ENCODE data around the gene SH3RF1. TPM values are rescaled to one million over a fixed set of nuclear protein-coding genes. Genes with fewer than 3 reads are reported as not detected.

The SH3RF1 gene
- total RNA-seq, 1 donor from 2014 or later: 33.8 TPM

DNA sequence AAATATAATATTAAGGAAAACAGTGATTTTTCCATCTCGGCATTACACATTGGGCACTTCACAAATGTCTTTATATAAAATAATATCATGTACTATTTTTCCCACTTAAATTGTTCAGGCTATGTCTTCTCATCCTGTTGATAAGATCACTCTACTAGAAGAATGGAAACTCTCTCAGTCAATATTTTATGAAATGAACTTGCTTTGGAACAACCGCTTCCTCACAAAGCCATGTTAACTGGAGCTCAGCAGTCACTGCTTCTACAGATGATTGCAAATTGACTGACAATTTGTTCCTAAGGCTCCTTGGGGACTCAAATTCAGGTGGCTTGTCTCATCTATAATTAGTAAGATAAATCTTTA is 133.2 kb downstream of the SH3RF1 start:
- no peaks in the 10 kb centered on the region for H3K4me1 ChIP-seq
- no peaks in the 10 kb centered on the region for H3K27me3 ChIP-seq
- TF ChIP-seq, protein P1, sequence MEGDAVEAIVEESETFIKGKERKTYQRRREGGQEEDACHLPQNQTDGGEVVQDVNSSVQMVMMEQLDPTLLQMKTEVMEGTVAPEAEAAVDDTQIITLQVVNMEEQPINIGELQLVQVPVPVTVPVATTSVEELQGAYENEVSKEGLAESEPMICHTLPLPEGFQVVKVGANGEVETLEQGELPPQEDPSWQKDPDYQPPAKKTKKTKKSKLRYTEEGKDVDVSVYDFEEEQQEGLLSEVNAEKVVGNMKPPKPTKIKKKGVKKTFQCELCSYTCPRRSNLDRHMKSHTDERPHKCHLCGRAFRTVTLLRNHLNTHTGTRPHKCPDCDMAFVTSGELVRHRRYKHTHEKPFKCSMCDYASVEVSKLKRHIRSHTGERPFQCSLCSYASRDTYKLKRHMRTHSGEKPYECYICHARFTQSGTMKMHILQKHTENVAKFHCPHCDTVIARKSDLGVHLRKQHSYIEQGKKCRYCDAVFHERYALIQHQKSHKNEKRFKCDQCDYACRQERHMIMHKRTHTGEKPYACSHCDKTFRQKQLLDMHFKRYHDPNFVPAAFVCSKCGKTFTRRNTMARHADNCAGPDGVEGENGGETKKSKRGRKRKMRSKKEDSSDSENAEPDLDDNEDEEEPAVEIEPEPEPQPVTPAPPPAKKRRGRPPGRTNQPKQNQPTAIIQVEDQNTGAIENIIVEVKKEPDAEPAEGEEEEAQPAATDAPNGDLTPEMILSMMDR (IDR thresholded peaks at IDR 0.05): no peak
- H3K27ac ChIP-seq: no peak overlapping the region
- intact Hi-C loops (cut with DNase I): no loop called here
- DNase-seq (no peak), ATAC-seq (no peak)
- H3K9me3 ChIP-seq: no peaks in the 10 kb centered on the region
- H3K4me3 ChIP-seq: no peak overlapping the region
- peaks cover 8% of the 10 kb centered on the region for H3K36me3 ChIP-seq

DNA sequence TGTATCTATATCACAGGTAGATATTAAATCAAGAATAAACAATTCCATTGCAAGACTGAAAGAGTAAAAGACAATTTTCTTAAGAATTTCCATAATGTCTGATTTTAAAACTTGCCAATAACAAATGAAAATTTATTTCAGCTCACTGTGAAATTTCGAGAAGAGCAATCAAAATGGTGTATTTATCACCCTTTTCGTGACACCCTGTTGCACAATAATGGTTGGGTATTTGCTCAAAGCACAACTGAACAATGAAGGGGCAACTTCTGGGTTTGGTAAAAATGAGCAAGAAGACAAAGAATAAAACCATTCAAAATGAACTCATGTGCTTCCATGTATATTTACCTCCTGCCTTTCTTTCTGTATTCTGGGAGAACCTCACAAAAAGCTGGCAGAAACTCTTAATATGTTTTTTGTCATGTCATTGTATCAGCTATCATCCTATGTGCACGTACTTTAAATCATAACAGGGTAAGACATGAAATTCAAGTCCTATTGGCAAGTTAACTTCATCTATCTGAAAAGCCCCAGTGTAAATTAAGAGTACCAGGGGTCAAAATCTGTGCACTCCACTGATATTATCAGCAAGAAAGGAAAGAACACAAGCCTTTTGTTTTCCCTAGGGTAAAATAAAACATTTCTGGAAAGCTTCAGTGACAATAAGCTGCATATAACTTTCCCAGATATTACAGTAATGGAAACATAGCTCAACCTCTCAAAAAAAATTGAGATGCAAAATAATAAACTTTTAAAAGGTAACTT is 133.8 kb downstream of the SH3RF1 start:
- intact Hi-C loops (cut with DNase I): no loop called here
- Histone ChIP-seq H3K27ac (no peak overlapping the region), H3K27me3 (no peaks in the 10 kb centered on the region), H3K9me3 (no peaks in the 10 kb centered on the region), H3K4me3 (no peak overlapping the region), H3K4me1 (no peaks in the 10 kb centered on the region), H3K36me3 (peaks cover 8% of the 10 kb centered on the region)
- DNase-seq: no peak
- TF ChIP-seq, protein P1 (IDR thresholded peaks at IDR 0.05): no peak
- ATAC-seq: no peak

DNA sequence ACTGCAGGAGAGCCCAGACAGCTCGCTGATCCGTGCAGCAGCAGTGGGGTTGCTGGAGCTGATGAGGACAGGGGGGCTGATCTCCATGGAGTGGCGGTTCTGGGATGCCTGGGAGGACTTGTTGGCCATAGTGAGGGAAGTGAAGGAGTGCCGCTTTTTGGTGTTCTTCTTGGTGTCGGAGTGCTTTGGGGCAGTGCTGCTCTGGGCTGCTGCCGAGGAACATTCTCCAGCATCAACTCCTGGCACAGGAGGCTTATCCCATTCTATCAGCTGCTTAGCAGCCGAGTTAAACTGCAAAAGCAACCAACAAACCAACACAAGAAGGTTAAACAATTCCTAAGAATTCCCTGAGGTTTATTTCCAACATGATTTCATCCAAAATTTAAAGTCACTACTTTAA is 134.4 kb downstream of the SH3RF1 start:
- Histone ChIP-seq H3K27ac (no peak overlapping the region), H3K36me3 (peaks cover 11% of the 10 kb centered on the region), H3K27me3 (no peaks in the 10 kb centered on the region), H3K4me1 (no peaks in the 10 kb centered on the region), H3K9me3 (no peaks in the 10 kb centered on the region), H3K4me3 (no peak overlapping the region)
- intact Hi-C loops (cut with DNase I): no loop called here
- DNase-seq: no peak
- TF ChIP-seq, protein P1 (IDR thresholded peaks at IDR 0.05): no peak
- no peak for ATAC-seq

DNA sequence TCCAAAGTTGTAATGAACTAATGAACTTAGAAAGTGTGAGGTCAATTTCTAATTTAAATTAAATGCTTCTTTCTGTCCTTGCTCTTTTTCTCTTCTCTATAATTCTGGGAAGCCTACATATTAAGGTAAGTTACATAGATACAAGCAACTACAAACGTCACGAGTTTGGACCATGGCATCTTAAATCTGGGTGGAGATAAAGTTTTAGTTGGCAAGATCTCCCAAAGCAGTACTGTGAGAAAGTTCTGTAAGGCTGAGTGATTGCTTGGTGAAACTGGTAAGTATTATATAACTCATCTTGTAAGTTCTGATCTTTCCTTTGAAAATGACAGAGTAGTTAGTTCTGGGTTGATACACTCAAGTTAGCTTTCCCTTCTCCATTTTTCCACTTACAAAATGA is 135.0 kb downstream of the SH3RF1 start:
- Histone ChIP-seq H3K27ac (no peak overlapping the region), H3K4me1 (no peaks in the 10 kb centered on the region), H3K27me3 (no peaks in the 10 kb centered on the region), H3K36me3 (peaks cover 16% of the 10 kb centered on the region), H3K4me3 (no peak overlapping the region), H3K9me3 (no peaks in the 10 kb centered on the region)
- DNase-seq (no peak), ATAC-seq (no peak)
- intact Hi-C loops (cut with DNase I): no loop called here
- TF ChIP-seq, protein P1 (IDR thresholded peaks at IDR 0.05): no peak

DNA sequence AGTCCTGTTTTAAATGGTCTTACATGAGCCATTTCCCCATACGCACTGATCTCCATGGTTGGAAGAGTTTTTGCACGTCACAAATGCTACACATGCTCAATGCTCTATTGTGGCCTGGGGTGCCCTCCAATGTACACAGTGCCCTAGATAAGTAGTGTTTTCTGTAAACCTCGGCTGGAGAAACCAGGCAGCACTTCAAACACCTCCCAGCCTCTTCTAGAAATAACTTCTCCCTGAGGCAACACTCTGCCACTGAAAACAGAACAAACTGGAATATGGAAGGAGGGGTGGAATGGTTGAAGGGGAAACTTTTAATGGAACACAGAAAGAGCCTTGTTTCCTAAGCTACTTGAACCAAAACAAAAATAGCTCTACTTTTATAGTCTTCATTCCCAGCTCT is 136.8 kb downstream of the SH3RF1 start:
- intact Hi-C loops (cut with DNase I): no loop called here
- TF ChIP-seq, protein P1 (IDR thresholded peaks at IDR 0.05): no peak
- ATAC-seq (peak; percentile 97), DNase-seq (no peak)
- Histone ChIP-seq H3K36me3 (peaks cover 34% of the 10 kb centered on the region), H3K9me3 (no peaks in the 10 kb centered on the region), H3K27ac (peak overlapping the region; percentile 65), H3K4me1 (no peaks in the 10 kb centered on the region), H3K27me3 (no peaks in the 10 kb centered on the region), H3K4me3 (no peak overlapping the region)

Data from upper lobe of right lung (tissue), 1 donor.